Erythroblast (primary cell): Measurements from ENCODE around the gene C1orf52.

Experiments
- GATA1 ChIP-seq: IDR thresholded peaks from 2 replicates; pipeline ENCODE4 v1.6.1; 2011; ENCODE audit warnings: low read depth, mild to moderate bottlenecking, control low read depth, low read length, moderate library complexity
- POLR2A ChIP-seq: IDR thresholded peaks from 2 replicates; pipeline ENCODE4 v1.6.1; 2011; ENCODE audit warnings: mild to moderate bottlenecking, low read length

DNA sequence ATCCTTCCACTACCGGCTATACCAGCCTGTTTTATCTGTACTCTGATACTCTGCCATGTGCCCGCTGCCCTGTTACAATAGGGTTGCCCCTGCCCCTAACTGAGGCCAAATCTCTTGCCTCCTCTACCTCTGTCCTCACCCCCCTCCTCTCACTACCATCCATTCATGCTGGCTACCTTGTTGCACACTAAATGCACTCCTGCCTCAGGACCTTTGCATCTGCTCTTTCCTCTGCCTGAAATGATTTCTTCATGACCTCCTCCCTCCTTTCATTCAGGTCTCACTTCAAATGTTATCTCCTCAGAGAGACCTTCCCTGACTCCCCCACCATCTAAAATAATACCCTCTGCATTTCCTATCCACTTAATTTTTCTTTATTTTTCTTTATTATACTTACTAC, 51.0 kb downstream of the C1orf52 start:
- TF ChIP-seq POLR2A = no peak
- TF ChIP-seq GATA1 = no peak
